GM19455 (cell line): Measurements from ENCODE around the gene XKR7.

Experiments used
- ATAC-seq: cut with Tn5 transposase; IDR thresholded peaks from one replicate; pipeline ENCODE4 v1.9.1; 2021; ENCODE audit not compliant: unreplicated experiment

Gene XKR7

GRCh38 chr20:31977080-31977479 is 9.1 kb downstream of the XKR7 start:
- no peak for ATAC-seq

- no peak for ATAC-seq
Observed at GRCh38 chr20:31979713-31980426, 11.9 kb downstream of the XKR7 start.

GRCh38 chr20:31981784-31982183 is 13.8 kb downstream of the XKR7 start:
- ATAC-seq: no peak

GRCh38 chr20:31984981-31985471 is 17.1 kb downstream of the XKR7 start:
- ATAC-seq: no peak

GRCh38 chr20:31987744-31988143 is 19.8 kb downstream of the XKR7 start:
- ATAC-seq: no peak

- ATAC-seq: no peak
Observed at GRCh38 chr20:31988430-31989015, 20.6 kb downstream of the XKR7 start.

GRCh38 chr20:31989030-31989645 is 21.2 kb downstream of the XKR7 start:
- no peak for ATAC-seq

GRCh38 chr20:31990641-31991338 is 22.8 kb downstream of the XKR7 start:
- no peak for ATAC-seq

- ATAC-seq: no peak
Observed at GRCh38 chr20:31991339-31991705, 23.4 kb downstream of the XKR7 start.

- no peak for ATAC-seq
Observed at GRCh38 chr20:31992086-31992485, 24.1 kb downstream of the XKR7 start.

- ATAC-seq: no peak
Observed at GRCh38 chr20:31996996-31997395, 29.0 kb downstream of the XKR7 start.

GRCh38 chr20:31998246-31998645 is 30.3 kb downstream of the XKR7 start:
- no peak for ATAC-seq

- ATAC-seq: no peak
Observed at GRCh38 chr20:32003325-32003724, 35.4 kb downstream of the XKR7 start.

GRCh38 chr20:32004963-32005362 is 37.0 kb downstream of the XKR7 start:
- ATAC-seq: no peak

- no peak for ATAC-seq
Observed at GRCh38 chr20:32006053-32006452, 38.1 kb downstream of the XKR7 start.

GRCh38 chr20:32006841-32007786 is 39.2 kb downstream of the XKR7 start:
- ATAC-seq: no peak

GRCh38 chr20:32007787-32008616 is 40.1 kb downstream of the XKR7 start:
- no peak for ATAC-seq

- ATAC-seq: no peak
Observed at GRCh38 chr20:32009564-32009963, 41.6 kb downstream of the XKR7 start.

- no peak for ATAC-seq
Observed at GRCh38 chr20:32010101-32010500, 42.1 kb downstream of the XKR7 start, which contains the start of gene CCM2L. CCM2L (plus strand) TSS chr20:32010438; CDS start chr20:32010455, 17 bp downstream.

GRCh38 chr20:32010666-32011065 is 42.7 kb downstream of the XKR7 start:
- ATAC-seq: no peak
